H9 (cell line): ENCODE results near the gene S1PR4. TPM values are rescaled to one million over a fixed set of nuclear protein-coding genes. Genes with fewer than 3 reads are reported as not detected.

ENCODE experiments used
- DNase-seq: peaks from one replicate; pipeline ENCODE4 v3.0.0-alpha.2; 2017
- H2AFZ ChIP-seq: one replicate; pipeline ENCODE4 v1.6.1; 2013; ENCODE audit warnings: mild to moderate bottlenecking, low read length, control low read depth, moderate library complexity
- H2AK5ac ChIP-seq: 2 replicates; pipeline ENCODE4 v1.6.1; 2013; ENCODE audit warnings: low read length, control low read depth, mixed read lengths; ENCODE audit not compliant: insufficient read length
- H2BK120ac ChIP-seq: one replicate; pipeline ENCODE4 v1.6.1; 2013; ENCODE audit warnings: low read depth, mild to moderate bottlenecking, low read length, control low read depth, inconsistent platforms; ENCODE audit not compliant: poor library complexity, severe bottlenecking
- H2BK12ac ChIP-seq: 2 replicates; pipeline ENCODE4 v1.6.1; 2013; ENCODE audit warnings: low read length, control low read depth, mixed read lengths, low read depth; ENCODE audit not compliant: insufficient read length
- H2BK15ac ChIP-seq: 2 replicates; pipeline ENCODE4 v1.6.1; 2013; ENCODE audit warnings: low read depth, low read length, control low read depth
- H2BK20ac ChIP-seq: one replicate; pipeline ENCODE4 v1.6.1; 2013; ENCODE audit warnings: low read depth, mild to moderate bottlenecking, low read length, control low read depth, inconsistent platforms; ENCODE audit not compliant: poor library complexity, severe bottlenecking
- H2BK5ac ChIP-seq: 2 replicates; pipeline ENCODE4 v1.6.1; 2013; ENCODE audit warnings: low read length, control low read depth, mixed read lengths; ENCODE audit not compliant: insufficient read length
- H3K14ac ChIP-seq: 2 replicates; pipeline ENCODE4 v1.6.1; 2013; ENCODE audit warnings: low read length, control low read depth; ENCODE audit not compliant: insufficient read depth
- H3K18ac ChIP-seq: 2 replicates; pipeline ENCODE4 v1.6.1; 2013; ENCODE audit warnings: low read depth, mild to moderate bottlenecking, mixed read lengths, low read length, control low read depth; ENCODE audit not compliant: insufficient read length
- H3K23ac ChIP-seq: 2 replicates; pipeline ENCODE4 v1.6.1; 2013; ENCODE audit warnings: low read length, control low read depth, mixed read lengths, low read depth; ENCODE audit not compliant: insufficient read length
- H3K23me2 ChIP-seq: 2 replicates; pipeline ENCODE4 v1.6.1; 2013; ENCODE audit warnings: low read depth, mild to moderate bottlenecking, mixed read lengths, low read length, control low read depth; ENCODE audit not compliant: insufficient read length, poor library complexity, severe bottlenecking
- H3K27ac ChIP-seq: 2 replicates; pipeline ENCODE4 v1.5.1; 2013; ENCODE audit warnings: low read length, control low read depth, mixed read lengths, low read depth; ENCODE audit not compliant: insufficient read length
- H3K27me3 ChIP-seq: 2 replicates; pipeline ENCODE4 v1.6.1; 2013; ENCODE audit warnings: low read length, control low read depth, inconsistent platforms; ENCODE audit not compliant: insufficient read depth
- H3K4ac ChIP-seq: 2 replicates; pipeline ENCODE4 v1.6.1; 2013; ENCODE audit warnings: low read depth, mild to moderate bottlenecking, control low read depth, inconsistent platforms, low read length, moderate library complexity
- H3K4me1 ChIP-seq: 2 replicates; pipeline ENCODE4 v1.6.1; 2013; ENCODE audit warnings: low read length, control low read depth, inconsistent platforms; ENCODE audit not compliant: insufficient read depth
- H3K4me2 ChIP-seq: 2 replicates; pipeline ENCODE4 v1.6.1; 2013; ENCODE audit warnings: low read length, control low read depth, mixed read lengths; ENCODE audit not compliant: insufficient read length, insufficient read depth
- H3K56ac ChIP-seq: 2 replicates; pipeline ENCODE4 v1.6.1; 2013; ENCODE audit warnings: low read depth, mild to moderate bottlenecking, mixed read lengths, low read length, control low read depth; ENCODE audit not compliant: insufficient read length
- H3K79me1 ChIP-seq: 2 replicates; pipeline ENCODE4 v1.6.1; 2013; ENCODE audit warnings: low read depth, mild to moderate bottlenecking, moderate library complexity, low read length, control low read depth, inconsistent platforms; ENCODE audit not compliant: insufficient read depth, poor library complexity, severe bottlenecking
- H3K79me2 ChIP-seq: 2 replicates; pipeline ENCODE4 v1.6.1; 2013; ENCODE audit warnings: low read length, control low read depth, inconsistent platforms; ENCODE audit not compliant: insufficient read depth
- H3K9ac ChIP-seq: 2 replicates; pipeline ENCODE4 v1.6.1; 2013; ENCODE audit warnings: low read length, control low read depth, mixed read lengths; ENCODE audit not compliant: insufficient read length; ENCODE audit errors: extremely low read depth
- H3K9me3 ChIP-seq: one replicate; pipeline ENCODE4 v1.6.1; 2013; ENCODE audit warnings: low read depth, low read length, inconsistent platforms; ENCODE audit not compliant: control insufficient read depth
- H3T11ph ChIP-seq: one replicate; pipeline ENCODE4 v1.6.1; 2013; ENCODE audit warnings: mild to moderate bottlenecking, low read length, control low read depth, inconsistent platforms
- H4K20me1 ChIP-seq: one replicate; pipeline ENCODE4 v1.6.1; 2013; ENCODE audit not compliant: control insufficient read depth, insufficient read length, insufficient read depth
- H4K5ac ChIP-seq: 2 replicates; pipeline ENCODE4 v1.6.1; 2013; ENCODE audit warnings: low read depth, mild to moderate bottlenecking, mixed read lengths, low read length, control low read depth; ENCODE audit not compliant: insufficient read length
- H4K8ac ChIP-seq: replicated peaks from 2 replicates; pipeline ENCODE4 v1.6.1; 2013; ENCODE audit warnings: low read length, control low read depth, mixed read lengths, low read depth; ENCODE audit not compliant: insufficient read length
- H4K91ac ChIP-seq: 2 replicates; pipeline ENCODE4 v1.6.1; 2013; ENCODE audit warnings: low read depth, mild to moderate bottlenecking, moderate library complexity, mixed read lengths, low read length, control low read depth; ENCODE audit not compliant: insufficient read length
- H3K27ac Mint-ChIP-seq, 3 experiments: 2 replicates in 2 of 3; 3 replicates in 1 of 3; pipeline ENCODE4 v1.8.0; 2020 to 2021; ENCODE audit warnings: mixed read lengths in 3 of 3, mild to moderate bottlenecking in 1 of 3, moderate library complexity in 1 of 3
- H3K27me3 Mint-ChIP-seq: 2 replicates; pipeline ENCODE4 v1.8.0; 2021; ENCODE audit warnings: low read depth, mild to moderate bottlenecking, moderate library complexity, mixed read lengths
- H3K36me3 Mint-ChIP-seq, 3 experiments: 2 replicates in 2 of 3; 3 replicates in 1 of 3; pipeline ENCODE4 v1.8.0; 2020 to 2021; ENCODE audit warnings: low read depth in 3 of 3, mixed read lengths in 3 of 3; ENCODE audit not compliant: insufficient read depth in 1 of 3
- H3K4me1 Mint-ChIP-seq, 2 experiments: 2 replicates each; pipeline ENCODE4 v1.8.0; 2020; ENCODE audit warnings: mixed read lengths in 2 of 2
- H3K4me3 Mint-ChIP-seq, 2 experiments: 2 replicates in 1 of 2; 3 replicates in 1 of 2; pipeline ENCODE4 v1.8.0; 2020 to 2021; ENCODE audit warnings: mild to moderate bottlenecking in 2 of 2, mixed read lengths in 2 of 2, moderate library complexity in 1 of 2
- H3K9me3 Mint-ChIP-seq, 2 experiments: 2 replicates in 1 of 2; 3 replicates in 1 of 2; pipeline ENCODE4 v1.8.0; 2020; ENCODE audit warnings: mild to moderate bottlenecking in 2 of 2, mixed read lengths in 2 of 2, moderate library complexity in 1 of 2
- CTCF ChIP-seq: fragments of 200-600 bp; sonication (generic); conservative IDR thresholded peaks from 3 replicates; pipeline ENCODE4 v1.8.0; 2021; ENCODE audit warnings: antibody characterized with exemption, mild to moderate bottlenecking
- total RNA-seq: library from RNA; stranded (reverse); gene quantifications from 2 replicates; pipeline ENCODE4 v1.2.1, GENCODE V29; 2021

The S1PR4 gene
- total RNA-seq, 1 experiment from 2014 or later, result not detected

GRCh38 chr19:3140667-3141038 is 37.9 kb upstream of the S1PR4 start:
- Histone ChIP-seq H3K4me1 (no peaks in the 10 kb centered on the region), H2AFZ (no peak overlapping the region), H3K27me3 (no peaks in the 10 kb centered on the region), H3K9me3 (no peaks in the 10 kb centered on the region), H4K5ac (no peak overlapping the region), H4K8ac (no peak overlapping the region), H3K79me2 (no peaks in the 10 kb centered on the region), H2BK12ac (no peak overlapping the region), H2AK5ac (no peak overlapping the region), H3K14ac (no peak overlapping the region), H2BK5ac (no peak overlapping the region), H3K23ac (no peak overlapping the region), H3K4ac (no peak overlapping the region), H3K27ac (no peak overlapping the region), H4K91ac (no peak overlapping the region), H3K23me2 (no peaks in the 10 kb centered on the region), H3K79me1 (no peaks in the 10 kb centered on the region), H2BK15ac (no peak overlapping the region), H3K9ac (no peak overlapping the region), H3K4me2 (no peak overlapping the region), H3K18ac (no peak overlapping the region), H3T11ph (no peak overlapping the region), H2BK20ac (no peak overlapping the region), H3K56ac (no peak overlapping the region), H4K20me1 (no peaks in the 10 kb centered on the region), H2BK120ac (no peak overlapping the region)
- Mint-ChIP-seq H3K27me3 (peaks cover 3% of the 10 kb centered on the region), H3K4me3 (no peak overlapping the region), H3K36me3 (no peaks in the 10 kb centered on the region), H3K9me3 (no peaks in the 10 kb centered on the region), H3K4me1 (no peaks in the 10 kb centered on the region), H3K27ac (no peak overlapping the region)
- TF ChIP-seq CTCF, result no peak
- no peak for DNase-seq
